PC-9 (cell line): ENCODE data around the gene PSMC4.

Experiments
- EZH2 ChIP-seq: fragments of 200-600 bp; sonication (generic); IDR thresholded peaks from 2 replicates; pipeline ENCODE4 v1.8.0; 2017; ENCODE audit warnings: antibody characterized with exemption, low read depth
- TF ChIP-seq, protein P1 (sequence below): fragments of 200-600 bp; sonication (generic); conservative IDR thresholded peaks from 2 replicates; pipeline ENCODE4 v1.6.1; 2017; ENCODE audit warnings: mixed run types, antibody characterized with exemption, mild to moderate bottlenecking, moderate library complexity

DNA sequence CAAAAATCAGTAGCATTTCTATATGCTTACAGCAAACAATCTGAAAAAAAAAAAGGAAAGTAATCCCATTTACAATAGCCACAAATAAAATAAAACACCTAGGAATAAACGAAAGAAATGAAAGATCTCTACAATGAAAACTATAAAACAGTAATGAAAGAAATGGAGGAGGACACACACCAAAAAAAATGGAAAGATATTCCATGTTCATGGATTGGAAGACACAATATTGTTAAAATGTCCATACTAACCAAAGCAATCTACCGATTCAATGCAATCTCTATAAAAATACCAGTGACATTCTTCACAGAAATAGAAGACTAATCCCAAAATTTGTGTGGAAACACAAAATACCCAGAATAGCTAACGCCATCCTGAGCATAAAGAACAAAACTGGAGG is 41.2 kb upstream of the PSMC4 start:
- TF ChIP-seq, protein P1, sequence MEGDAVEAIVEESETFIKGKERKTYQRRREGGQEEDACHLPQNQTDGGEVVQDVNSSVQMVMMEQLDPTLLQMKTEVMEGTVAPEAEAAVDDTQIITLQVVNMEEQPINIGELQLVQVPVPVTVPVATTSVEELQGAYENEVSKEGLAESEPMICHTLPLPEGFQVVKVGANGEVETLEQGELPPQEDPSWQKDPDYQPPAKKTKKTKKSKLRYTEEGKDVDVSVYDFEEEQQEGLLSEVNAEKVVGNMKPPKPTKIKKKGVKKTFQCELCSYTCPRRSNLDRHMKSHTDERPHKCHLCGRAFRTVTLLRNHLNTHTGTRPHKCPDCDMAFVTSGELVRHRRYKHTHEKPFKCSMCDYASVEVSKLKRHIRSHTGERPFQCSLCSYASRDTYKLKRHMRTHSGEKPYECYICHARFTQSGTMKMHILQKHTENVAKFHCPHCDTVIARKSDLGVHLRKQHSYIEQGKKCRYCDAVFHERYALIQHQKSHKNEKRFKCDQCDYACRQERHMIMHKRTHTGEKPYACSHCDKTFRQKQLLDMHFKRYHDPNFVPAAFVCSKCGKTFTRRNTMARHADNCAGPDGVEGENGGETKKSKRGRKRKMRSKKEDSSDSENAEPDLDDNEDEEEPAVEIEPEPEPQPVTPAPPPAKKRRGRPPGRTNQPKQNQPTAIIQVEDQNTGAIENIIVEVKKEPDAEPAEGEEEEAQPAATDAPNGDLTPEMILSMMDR: no peak
- TF ChIP-seq EZH2: no peak
